WTC11 (cell line): Measurements from ENCODE around the gene CACNA1A. TPM values are rescaled to one million over a fixed set of nuclear protein-coding genes. Genes with fewer than 3 reads are reported as not detected.

ENCODE experiments used
- ATAC-seq: fragments of 200-7000 bp; cut with Tn5 transposase; 2 replicates; pipeline ENCODE4 v1.10.0; 2021; ENCODE audit warnings: mild to moderate bottlenecking, moderate library complexity
- CTCF ChIA-PET: fragments of 300-600 bp; sonication (Branson Sonifier 250); formaldehyde crosslinking; loops from one replicate; lab custom pipeline; 2021; ENCODE audit warnings: antibody characterized with exemption; lab: Charles Lee
- POLR2A ChIA-PET: fragments of 350-600 bp; sonication (Branson Sonifier 250); formaldehyde crosslinking; loops from one replicate; lab custom pipeline; 2021; ENCODE audit warnings: antibody characterized with exemption; lab: Charles Lee
- DNase-seq: peaks from one replicate; pipeline ENCODE4 v3.0.0; 2021; ENCODE audit warnings: low spot score
- H3K27ac Mint-ChIP-seq: 2 replicates; pipeline ENCODE4 v1.8.0; 2021; ENCODE audit warnings: mixed read lengths
- H3K27me3 Mint-ChIP-seq: 2 replicates; pipeline ENCODE4 v1.8.0; 2021; ENCODE audit warnings: low read depth, mild to moderate bottlenecking, moderate library complexity, mixed read lengths
- H3K36me3 Mint-ChIP-seq: 2 replicates; pipeline ENCODE4 v1.8.0; 2021; ENCODE audit warnings: mixed read lengths
- H3K4me1 Mint-ChIP-seq: 2 replicates; pipeline ENCODE4 v1.8.0; 2022; ENCODE audit warnings: mixed read lengths
- H3K4me3 Mint-ChIP-seq: 2 replicates; pipeline ENCODE4 v1.8.0; 2021; ENCODE audit warnings: mild to moderate bottlenecking, moderate library complexity, mixed read lengths
- H3K9me3 Mint-ChIP-seq: 2 replicates; pipeline ENCODE4 v1.8.0; 2021; ENCODE audit warnings: mixed read lengths
- CREM ChIP-seq: sonication (generic); formaldehyde crosslinking; IDR thresholded peaks from 2 replicates; pipeline ENCODE4 v1.8.1; 2022; ENCODE audit warnings: mild to moderate bottlenecking, missing genetic modification reagents, moderate library complexity
- ESRRA ChIP-seq: sonication (generic); formaldehyde crosslinking; IDR thresholded peaks from 2 replicates; pipeline ENCODE4 v1.8.1; 2022; ENCODE audit warnings: mild to moderate bottlenecking, missing genetic modification reagents, borderline replicate concordance
- FOXP1 ChIP-seq: sonication (generic); formaldehyde crosslinking; IDR thresholded peaks from 2 replicates; pipeline ENCODE4 v1.8.0; 2022; ENCODE audit warnings: missing genetic modification reagents, mild to moderate bottlenecking, moderate library complexity, borderline replicate concordance
- GABPB1 ChIP-seq: sonication (generic); formaldehyde crosslinking; IDR thresholded peaks from 2 replicates; pipeline ENCODE4 v1.8.1; 2023; ENCODE audit warnings: mild to moderate bottlenecking, missing genetic modification reagents
- JUN ChIP-seq: sonication (generic); formaldehyde crosslinking; IDR thresholded peaks from 2 replicates; pipeline ENCODE4 v1.8.0; 2023; ENCODE audit warnings: mild to moderate bottlenecking, missing genetic modification reagents
- NFATC4 ChIP-seq: fragments of 250-450 bp; sonication (Bioruptor Pico); IDR thresholded peaks from 2 replicates; pipeline ENCODE4 v1.9.0; 2021; ENCODE audit warnings: mild to moderate bottlenecking
- NR3C1 ChIP-seq: sonication (generic); formaldehyde crosslinking; conservative IDR thresholded peaks from 2 replicates; pipeline ENCODE4 v1.8.1; 2023; ENCODE audit warnings: low read depth, mild to moderate bottlenecking, missing genetic modification reagents
- OVOL2 ChIP-seq: fragments of 250-450 bp; sonication (Bioruptor Pico); IDR thresholded peaks from 2 replicates; pipeline ENCODE4 v1.9.0; 2021; ENCODE audit warnings: mild to moderate bottlenecking, borderline replicate concordance
- RELA ChIP-seq: sonication (generic); formaldehyde crosslinking; IDR thresholded peaks from 2 replicates; pipeline ENCODE4 v1.8.1; 2022; ENCODE audit warnings: missing genetic modification reagents, mild to moderate bottlenecking, borderline replicate concordance
- RORB ChIP-seq: fragments of 250-450 bp; sonication (Bioruptor Pico); IDR thresholded peaks from 2 replicates; pipeline ENCODE4 v1.9.0; 2021; ENCODE audit warnings: mild to moderate bottlenecking
- SMAD3 ChIP-seq: sonication (generic); formaldehyde crosslinking; IDR thresholded peaks from 2 replicates; pipeline ENCODE4 v1.8.0; 2022; ENCODE audit warnings: missing genetic modification reagents, mild to moderate bottlenecking, borderline replicate concordance
- ZBTB21 ChIP-seq: sonication (generic); formaldehyde crosslinking; IDR thresholded peaks from 2 replicates; pipeline ENCODE4 v1.8.1; 2023; ENCODE audit warnings: mild to moderate bottlenecking, missing genetic modification reagents, borderline replicate concordance
- ZNF671 ChIP-seq: fragments of 250-450 bp; sonication (Bioruptor Pico); IDR thresholded peaks from 2 replicates; pipeline ENCODE4 v1.8.0; 2021; ENCODE audit warnings: mild to moderate bottlenecking
- total RNA-seq: library from RNA; stranded (reverse); gene quantifications from 3 replicates; pipeline ENCODE4 v1.2.3, GENCODE V29; 2021
- TF ChIP-seq, protein P1 (sequence below): fragments of 200-600 bp; IDR thresholded peaks from 2 replicates; pipeline ENCODE4 v1.8.0; 2022; ENCODE audit warnings: antibody characterized with exemption
- TF ChIP-seq, protein P2 (sequence below): sonication (generic); formaldehyde crosslinking; IDR thresholded peaks from 2 replicates; pipeline ENCODE4 v1.8.1; 2023; ENCODE audit warnings: mild to moderate bottlenecking, missing genetic modification reagents, borderline replicate concordance
- TF ChIP-seq, protein P3 (sequence below): sonication (generic); formaldehyde crosslinking; IDR thresholded peaks from 2 replicates; pipeline ENCODE4 v1.8.0; 2023; ENCODE audit warnings: mild to moderate bottlenecking, missing genetic modification reagents
- TF ChIP-seq, protein P4 (sequence below): fragments of 250-450 bp; sonication (Bioruptor Pico); IDR thresholded peaks from 2 replicates; pipeline ENCODE4 v1.9.0; 2021; ENCODE audit warnings: mild to moderate bottlenecking, borderline replicate concordance
- TF ChIP-seq, protein P5 (sequence below): fragments of 250-450 bp; sonication (Bioruptor Pico); IDR thresholded peaks from 2 replicates; pipeline ENCODE4 v2.1.2; 2022; ENCODE audit warnings: mild to moderate bottlenecking, moderate library complexity

CACNA1A gene
- total RNA-seq, 1 experiment from 2014 or later, result 28.9 TPM

DNA sequence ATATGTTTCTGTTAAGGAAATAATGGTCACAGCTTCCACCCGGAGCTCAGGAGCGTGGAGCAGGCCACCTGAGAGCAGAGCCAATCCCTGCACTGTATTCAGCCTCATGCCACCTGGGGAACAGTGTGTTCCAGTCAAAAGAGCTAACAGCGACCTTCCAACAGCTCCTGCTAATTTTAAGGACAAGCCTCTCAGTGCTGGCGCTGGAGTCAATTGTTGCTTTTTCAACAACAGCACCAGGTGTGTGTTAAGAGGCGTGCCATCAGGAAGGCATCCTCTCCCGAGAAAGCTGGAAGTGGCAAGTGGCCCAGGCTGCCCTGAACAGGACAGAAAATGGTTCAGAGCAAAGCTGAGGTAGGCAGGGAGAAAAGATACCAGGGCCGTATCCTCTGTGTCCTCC is 102.0 kb downstream of the CACNA1A start:
- peaks cover 15% of the 10 kb centered on the region for H3K9me3 Mint-ChIP-seq
- H3K36me3 Mint-ChIP-seq, result peaks cover 23% of the 10 kb centered on the region
- H3K27ac Mint-ChIP-seq, result no peak overlapping the region
- TF ChIP-seq RORB (CRISPR knock-in tag) (no peak), SMAD3 (CRISPR knock-in tag) (no peak), OVOL2 (CRISPR knock-in tag) (no peak), NFATC4 (CRISPR knock-in tag) (no peak), ESRRA (CRISPR knock-in tag) (no peak), GABPB1 (CRISPR knock-in tag) (no peak), RELA (CRISPR knock-in tag) (no peak), FOXP1 (CRISPR knock-in tag) (no peak), ZNF671 (CRISPR knock-in tag) (no peak), CREM (no peak), ZBTB21 (CRISPR knock-in tag) (no peak), JUN (no peak), NR3C1 (no peak)
- TF ChIP-seq, protein P1, sequence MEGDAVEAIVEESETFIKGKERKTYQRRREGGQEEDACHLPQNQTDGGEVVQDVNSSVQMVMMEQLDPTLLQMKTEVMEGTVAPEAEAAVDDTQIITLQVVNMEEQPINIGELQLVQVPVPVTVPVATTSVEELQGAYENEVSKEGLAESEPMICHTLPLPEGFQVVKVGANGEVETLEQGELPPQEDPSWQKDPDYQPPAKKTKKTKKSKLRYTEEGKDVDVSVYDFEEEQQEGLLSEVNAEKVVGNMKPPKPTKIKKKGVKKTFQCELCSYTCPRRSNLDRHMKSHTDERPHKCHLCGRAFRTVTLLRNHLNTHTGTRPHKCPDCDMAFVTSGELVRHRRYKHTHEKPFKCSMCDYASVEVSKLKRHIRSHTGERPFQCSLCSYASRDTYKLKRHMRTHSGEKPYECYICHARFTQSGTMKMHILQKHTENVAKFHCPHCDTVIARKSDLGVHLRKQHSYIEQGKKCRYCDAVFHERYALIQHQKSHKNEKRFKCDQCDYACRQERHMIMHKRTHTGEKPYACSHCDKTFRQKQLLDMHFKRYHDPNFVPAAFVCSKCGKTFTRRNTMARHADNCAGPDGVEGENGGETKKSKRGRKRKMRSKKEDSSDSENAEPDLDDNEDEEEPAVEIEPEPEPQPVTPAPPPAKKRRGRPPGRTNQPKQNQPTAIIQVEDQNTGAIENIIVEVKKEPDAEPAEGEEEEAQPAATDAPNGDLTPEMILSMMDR, result no peak
- TF ChIP-seq, protein P2, sequence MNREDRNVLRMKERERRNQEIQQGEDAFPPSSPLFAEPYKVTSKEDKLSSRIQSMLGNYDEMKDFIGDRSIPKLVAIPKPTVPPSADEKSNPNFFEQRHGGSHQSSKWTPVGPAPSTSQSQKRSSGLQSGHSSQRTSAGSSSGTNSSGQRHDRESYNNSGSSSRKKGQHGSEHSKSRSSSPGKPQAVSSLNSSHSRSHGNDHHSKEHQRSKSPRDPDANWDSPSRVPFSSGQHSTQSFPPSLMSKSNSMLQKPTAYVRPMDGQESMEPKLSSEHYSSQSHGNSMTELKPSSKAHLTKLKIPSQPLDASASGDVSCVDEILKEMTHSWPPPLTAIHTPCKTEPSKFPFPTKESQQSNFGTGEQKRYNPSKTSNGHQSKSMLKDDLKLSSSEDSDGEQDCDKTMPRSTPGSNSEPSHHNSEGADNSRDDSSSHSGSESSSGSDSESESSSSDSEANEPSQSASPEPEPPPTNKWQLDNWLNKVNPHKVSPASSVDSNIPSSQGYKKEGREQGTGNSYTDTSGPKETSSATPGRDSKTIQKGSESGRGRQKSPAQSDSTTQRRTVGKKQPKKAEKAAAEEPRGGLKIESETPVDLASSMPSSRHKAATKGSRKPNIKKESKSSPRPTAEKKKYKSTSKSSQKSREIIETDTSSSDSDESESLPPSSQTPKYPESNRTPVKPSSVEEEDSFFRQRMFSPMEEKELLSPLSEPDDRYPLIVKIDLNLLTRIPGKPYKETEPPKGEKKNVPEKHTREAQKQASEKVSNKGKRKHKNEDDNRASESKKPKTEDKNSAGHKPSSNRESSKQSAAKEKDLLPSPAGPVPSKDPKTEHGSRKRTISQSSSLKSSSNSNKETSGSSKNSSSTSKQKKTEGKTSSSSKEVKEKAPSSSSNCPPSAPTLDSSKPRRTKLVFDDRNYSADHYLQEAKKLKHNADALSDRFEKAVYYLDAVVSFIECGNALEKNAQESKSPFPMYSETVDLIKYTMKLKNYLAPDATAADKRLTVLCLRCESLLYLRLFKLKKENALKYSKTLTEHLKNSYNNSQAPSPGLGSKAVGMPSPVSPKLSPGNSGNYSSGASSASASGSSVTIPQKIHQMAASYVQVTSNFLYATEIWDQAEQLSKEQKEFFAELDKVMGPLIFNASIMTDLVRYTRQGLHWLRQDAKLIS (CRISPR knock-in tag), result no peak
- TF ChIP-seq, protein P3, sequence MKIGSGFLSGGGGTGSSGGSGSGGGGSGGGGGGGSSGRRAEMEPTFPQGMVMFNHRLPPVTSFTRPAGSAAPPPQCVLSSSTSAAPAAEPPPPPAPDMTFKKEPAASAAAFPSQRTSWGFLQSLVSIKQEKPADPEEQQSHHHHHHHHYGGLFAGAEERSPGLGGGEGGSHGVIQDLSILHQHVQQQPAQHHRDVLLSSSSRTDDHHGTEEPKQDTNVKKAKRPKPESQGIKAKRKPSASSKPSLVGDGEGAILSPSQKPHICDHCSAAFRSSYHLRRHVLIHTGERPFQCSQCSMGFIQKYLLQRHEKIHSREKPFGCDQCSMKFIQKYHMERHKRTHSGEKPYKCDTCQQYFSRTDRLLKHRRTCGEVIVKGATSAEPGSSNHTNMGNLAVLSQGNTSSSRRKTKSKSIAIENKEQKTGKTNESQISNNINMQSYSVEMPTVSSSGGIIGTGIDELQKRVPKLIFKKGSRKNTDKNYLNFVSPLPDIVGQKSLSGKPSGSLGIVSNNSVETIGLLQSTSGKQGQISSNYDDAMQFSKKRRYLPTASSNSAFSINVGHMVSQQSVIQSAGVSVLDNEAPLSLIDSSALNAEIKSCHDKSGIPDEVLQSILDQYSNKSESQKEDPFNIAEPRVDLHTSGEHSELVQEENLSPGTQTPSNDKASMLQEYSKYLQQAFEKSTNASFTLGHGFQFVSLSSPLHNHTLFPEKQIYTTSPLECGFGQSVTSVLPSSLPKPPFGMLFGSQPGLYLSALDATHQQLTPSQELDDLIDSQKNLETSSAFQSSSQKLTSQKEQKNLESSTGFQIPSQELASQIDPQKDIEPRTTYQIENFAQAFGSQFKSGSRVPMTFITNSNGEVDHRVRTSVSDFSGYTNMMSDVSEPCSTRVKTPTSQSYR (CRISPR knock-in tag), result no peak
- TF ChIP-seq, protein P4, sequence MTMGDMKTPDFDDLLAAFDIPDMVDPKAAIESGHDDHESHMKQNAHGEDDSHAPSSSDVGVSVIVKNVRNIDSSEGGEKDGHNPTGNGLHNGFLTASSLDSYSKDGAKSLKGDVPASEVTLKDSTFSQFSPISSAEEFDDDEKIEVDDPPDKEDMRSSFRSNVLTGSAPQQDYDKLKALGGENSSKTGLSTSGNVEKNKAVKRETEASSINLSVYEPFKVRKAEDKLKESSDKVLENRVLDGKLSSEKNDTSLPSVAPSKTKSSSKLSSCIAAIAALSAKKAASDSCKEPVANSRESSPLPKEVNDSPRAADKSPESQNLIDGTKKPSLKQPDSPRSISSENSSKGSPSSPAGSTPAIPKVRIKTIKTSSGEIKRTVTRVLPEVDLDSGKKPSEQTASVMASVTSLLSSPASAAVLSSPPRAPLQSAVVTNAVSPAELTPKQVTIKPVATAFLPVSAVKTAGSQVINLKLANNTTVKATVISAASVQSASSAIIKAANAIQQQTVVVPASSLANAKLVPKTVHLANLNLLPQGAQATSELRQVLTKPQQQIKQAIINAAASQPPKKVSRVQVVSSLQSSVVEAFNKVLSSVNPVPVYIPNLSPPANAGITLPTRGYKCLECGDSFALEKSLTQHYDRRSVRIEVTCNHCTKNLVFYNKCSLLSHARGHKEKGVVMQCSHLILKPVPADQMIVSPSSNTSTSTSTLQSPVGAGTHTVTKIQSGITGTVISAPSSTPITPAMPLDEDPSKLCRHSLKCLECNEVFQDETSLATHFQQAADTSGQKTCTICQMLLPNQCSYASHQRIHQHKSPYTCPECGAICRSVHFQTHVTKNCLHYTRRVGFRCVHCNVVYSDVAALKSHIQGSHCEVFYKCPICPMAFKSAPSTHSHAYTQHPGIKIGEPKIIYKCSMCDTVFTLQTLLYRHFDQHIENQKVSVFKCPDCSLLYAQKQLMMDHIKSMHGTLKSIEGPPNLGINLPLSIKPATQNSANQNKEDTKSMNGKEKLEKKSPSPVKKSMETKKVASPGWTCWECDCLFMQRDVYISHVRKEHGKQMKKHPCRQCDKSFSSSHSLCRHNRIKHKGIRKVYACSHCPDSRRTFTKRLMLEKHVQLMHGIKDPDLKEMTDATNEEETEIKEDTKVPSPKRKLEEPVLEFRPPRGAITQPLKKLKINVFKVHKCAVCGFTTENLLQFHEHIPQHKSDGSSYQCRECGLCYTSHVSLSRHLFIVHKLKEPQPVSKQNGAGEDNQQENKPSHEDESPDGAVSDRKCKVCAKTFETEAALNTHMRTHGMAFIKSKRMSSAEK (CRISPR knock-in tag), result no peak
- TF ChIP-seq, protein P5, sequence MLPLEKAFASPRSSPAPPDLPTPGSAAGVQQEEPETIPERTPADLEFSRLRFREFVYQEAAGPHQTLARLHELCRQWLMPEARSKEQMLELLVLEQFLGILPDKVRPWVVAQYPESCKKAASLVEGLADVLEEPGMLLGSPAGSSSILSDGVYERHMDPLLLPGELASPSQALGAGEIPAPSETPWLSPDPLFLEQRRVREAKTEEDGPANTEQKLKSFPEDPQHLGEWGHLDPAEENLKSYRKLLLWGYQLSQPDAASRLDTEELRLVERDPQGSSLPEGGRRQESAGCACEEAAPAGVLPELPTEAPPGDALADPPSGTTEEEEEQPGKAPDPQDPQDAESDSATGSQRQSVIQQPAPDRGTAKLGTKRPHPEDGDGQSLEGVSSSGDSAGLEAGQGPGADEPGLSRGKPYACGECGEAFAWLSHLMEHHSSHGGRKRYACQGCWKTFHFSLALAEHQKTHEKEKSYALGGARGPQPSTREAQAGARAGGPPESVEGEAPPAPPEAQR (CRISPR knock-in tag), result no peak
- H3K4me1 Mint-ChIP-seq, result peaks cover 7% of the 10 kb centered on the region
- POLR2A ChIA-PET, result no interaction called here
- ATAC-seq (no peak; the same call in 1 of the 2 replicates), DNase-seq (no peak)
- CTCF ChIA-PET, result interaction anchor here (0.7 to 1.0 kb wide), 2 partner anchors 126 to 185 kb away, joined by 3 read pairs; no protein-coding TSS in a partner anchor
- no peaks in the 10 kb centered on the region; the same call in 1 of the 2 replicates for H3K27me3 Mint-ChIP-seq
- no peak overlapping the region for H3K4me3 Mint-ChIP-seq
